ENCODE data around the gene TPSB2. TPM values are rescaled to one million over a fixed set of nuclear protein-coding genes. Genes with fewer than 3 reads are reported as not detected.

The TPSB2 gene
- total RNA-seq, 1 experiment from 2014 or later, result not detected

DNA sequence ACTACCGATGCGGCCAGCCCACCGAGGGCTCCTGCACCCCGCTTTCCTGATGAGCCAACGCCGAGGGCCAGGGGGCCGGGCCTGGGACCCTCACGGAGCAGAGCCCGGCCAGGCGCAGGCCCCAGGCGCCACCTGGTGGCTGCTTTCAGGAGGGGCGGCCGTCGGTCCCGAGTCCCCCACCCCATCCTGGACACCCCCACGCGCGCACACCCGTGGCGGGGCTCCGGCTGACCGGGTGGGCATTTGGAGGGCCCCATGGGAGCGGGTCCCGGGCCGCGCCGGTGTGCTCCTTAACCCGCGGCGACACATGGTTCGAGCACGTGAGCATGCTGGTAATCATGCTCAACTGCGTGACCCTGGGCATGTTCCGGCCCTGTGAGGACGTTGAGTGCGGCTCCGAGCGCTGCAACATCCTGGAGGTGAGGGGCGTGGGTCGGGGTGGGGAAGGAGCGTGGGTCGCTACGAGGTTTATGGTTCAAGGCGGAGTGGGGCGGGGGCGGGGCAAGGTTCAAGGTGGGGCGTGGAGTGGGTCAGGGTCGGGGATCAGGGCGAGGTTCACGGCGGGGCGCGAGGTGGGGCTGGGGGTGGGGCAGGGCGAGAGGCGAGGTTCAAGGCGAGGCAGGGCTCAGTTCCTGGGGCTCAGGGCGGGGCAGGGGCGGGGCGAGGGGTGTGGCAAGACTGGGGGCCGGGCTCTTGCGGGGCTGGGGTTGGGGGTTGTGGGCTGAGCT, 35.2 kb downstream of the TPSB2 start:
- Histone ChIP-seq H3K27ac (no peak overlapping the region), H3K9me3 (ENCODE audit: insufficient read depth, low read depth) (no peaks in the 10 kb centered on the region), H3K27me3 (ENCODE audit: insufficient read depth, low read depth) (0 out of 2 replicates have a peak, but pooled peaks cover 6% of the 10 kb centered on the region), H3K4me2 (no peak overlapping the region), H3K4me3 (no peak overlapping the region), H3K79me2 (ENCODE audit: low read depth) (no peaks in the 10 kb centered on the region), H3K4me1 (replicated peaks; ENCODE audit: insufficient read depth) (no peaks in the 10 kb centered on the region), H3K9me2 (ENCODE audit: insufficient read depth) (no peaks in the 10 kb centered on the region), H3K36me3 (ENCODE audit: low read depth) (no peaks in the 10 kb centered on the region), H4K20me1 (ENCODE audit: insufficient read depth) (0 out of 2 replicates have a peak, but pooled peaks cover 3% of the 10 kb centered on the region), H2AFZ (no peak overlapping the region), H3F3A (ENCODE audit: insufficient read depth, low read depth) (no peaks in the 10 kb centered on the region)
- intact Hi-C loops (cut with micrococcal nuclease; ENCODE audit: unreplicated experiment), result no loop called here
- BruUV-seq (replicated peaks), result no TSS peak
- DNase-seq, result no peak
- POLR2A ChIA-PET (ENCODE audit: unreplicated experiment), result no interaction called here
- TF ChIP-seq EZH2 (IDR thresholded peaks at IDR 0.05; ENCODE audit: low read depth), result no peak
- TF ChIP-seq, protein P1, sequence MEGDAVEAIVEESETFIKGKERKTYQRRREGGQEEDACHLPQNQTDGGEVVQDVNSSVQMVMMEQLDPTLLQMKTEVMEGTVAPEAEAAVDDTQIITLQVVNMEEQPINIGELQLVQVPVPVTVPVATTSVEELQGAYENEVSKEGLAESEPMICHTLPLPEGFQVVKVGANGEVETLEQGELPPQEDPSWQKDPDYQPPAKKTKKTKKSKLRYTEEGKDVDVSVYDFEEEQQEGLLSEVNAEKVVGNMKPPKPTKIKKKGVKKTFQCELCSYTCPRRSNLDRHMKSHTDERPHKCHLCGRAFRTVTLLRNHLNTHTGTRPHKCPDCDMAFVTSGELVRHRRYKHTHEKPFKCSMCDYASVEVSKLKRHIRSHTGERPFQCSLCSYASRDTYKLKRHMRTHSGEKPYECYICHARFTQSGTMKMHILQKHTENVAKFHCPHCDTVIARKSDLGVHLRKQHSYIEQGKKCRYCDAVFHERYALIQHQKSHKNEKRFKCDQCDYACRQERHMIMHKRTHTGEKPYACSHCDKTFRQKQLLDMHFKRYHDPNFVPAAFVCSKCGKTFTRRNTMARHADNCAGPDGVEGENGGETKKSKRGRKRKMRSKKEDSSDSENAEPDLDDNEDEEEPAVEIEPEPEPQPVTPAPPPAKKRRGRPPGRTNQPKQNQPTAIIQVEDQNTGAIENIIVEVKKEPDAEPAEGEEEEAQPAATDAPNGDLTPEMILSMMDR (conservative IDR thresholded peaks at IDR 0.05), result peak; percentile 81
- CTCF ChIA-PET, result no interaction called here

DNA sequence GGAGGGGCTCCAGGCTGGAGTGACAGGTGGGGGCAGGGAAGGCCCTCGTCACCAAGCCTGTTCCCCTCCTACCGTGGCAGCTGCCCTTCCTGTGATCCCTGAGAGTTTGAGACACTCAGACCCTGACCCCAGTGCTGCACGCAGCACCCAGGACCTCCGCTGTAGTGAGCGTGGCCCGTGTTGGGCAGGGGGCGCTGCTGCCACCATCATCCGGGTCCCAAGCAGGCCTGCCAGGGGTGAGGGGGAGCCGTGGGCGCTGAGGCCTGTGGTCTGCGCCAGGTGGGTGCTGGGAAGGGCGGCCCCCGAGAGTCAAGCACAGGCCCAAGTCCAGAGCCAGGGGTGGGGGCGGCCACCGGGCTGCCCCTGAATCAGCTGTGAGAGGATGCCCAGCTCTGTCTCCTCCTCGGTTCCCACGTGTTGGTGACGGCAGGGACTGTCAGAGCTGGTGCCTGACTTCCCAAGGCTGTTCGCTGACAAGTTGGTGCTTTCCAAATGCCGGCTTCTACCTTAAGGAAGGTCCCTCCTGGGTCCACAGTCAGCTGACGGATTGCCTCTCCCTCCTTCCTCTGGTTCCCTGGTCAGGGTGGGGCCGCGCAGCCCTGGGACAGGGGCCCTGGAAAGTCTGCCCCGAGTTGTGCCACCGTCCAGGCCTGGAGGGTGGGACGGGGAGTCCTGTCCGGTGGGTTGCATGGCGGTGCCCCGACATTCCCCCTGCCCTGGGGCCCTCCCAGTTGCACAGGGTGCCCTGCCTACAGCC, 36.0 kb downstream of the TPSB2 start:
- TF ChIP-seq, protein P1 (conservative IDR thresholded peaks at IDR 0.05), result no peak
- no peak for TF ChIP-seq EZH2 (IDR thresholded peaks at IDR 0.05; ENCODE audit: low read depth)
- no peak for DNase-seq
- POLR2A ChIA-PET (ENCODE audit: unreplicated experiment), result no interaction called here
- H3K27ac ChIP-seq, result no peak overlapping the region
- H3K27me3 ChIP-seq (ENCODE audit: insufficient read depth, low read depth), result peaks cover 6% of the 10 kb centered on the region; the same call in 1 of the 2 replicates
- H3K4me3 ChIP-seq, result no peak overlapping the region
- H3K4me1 ChIP-seq (replicated peaks; ENCODE audit: insufficient read depth), result no peaks in the 10 kb centered on the region
- intact Hi-C loops (cut with micrococcal nuclease; ENCODE audit: unreplicated experiment), result no loop called here
- no peaks in the 10 kb centered on the region for H3K36me3 ChIP-seq (ENCODE audit: low read depth)
- H4K20me1 ChIP-seq (ENCODE audit: insufficient read depth), result 0 out of 2 replicates have a peak, but pooled peaks cover 3% of the 10 kb centered on the region
- H3K4me2 ChIP-seq, result no peak overlapping the region
- no peaks in the 10 kb centered on the region for H3K9me2 ChIP-seq (ENCODE audit: insufficient read depth)
- H2AFZ ChIP-seq, result no peak overlapping the region
- H3K9me3 ChIP-seq (ENCODE audit: insufficient read depth, low read depth), result no peaks in the 10 kb centered on the region
- H3K79me2 ChIP-seq (ENCODE audit: low read depth), result no peaks in the 10 kb centered on the region
- H3F3A ChIP-seq (ENCODE audit: insufficient read depth, low read depth), result no peaks in the 10 kb centered on the region
- no TSS peak for BruUV-seq (replicated peaks)
- CTCF ChIA-PET, result no interaction called here

DNA sequence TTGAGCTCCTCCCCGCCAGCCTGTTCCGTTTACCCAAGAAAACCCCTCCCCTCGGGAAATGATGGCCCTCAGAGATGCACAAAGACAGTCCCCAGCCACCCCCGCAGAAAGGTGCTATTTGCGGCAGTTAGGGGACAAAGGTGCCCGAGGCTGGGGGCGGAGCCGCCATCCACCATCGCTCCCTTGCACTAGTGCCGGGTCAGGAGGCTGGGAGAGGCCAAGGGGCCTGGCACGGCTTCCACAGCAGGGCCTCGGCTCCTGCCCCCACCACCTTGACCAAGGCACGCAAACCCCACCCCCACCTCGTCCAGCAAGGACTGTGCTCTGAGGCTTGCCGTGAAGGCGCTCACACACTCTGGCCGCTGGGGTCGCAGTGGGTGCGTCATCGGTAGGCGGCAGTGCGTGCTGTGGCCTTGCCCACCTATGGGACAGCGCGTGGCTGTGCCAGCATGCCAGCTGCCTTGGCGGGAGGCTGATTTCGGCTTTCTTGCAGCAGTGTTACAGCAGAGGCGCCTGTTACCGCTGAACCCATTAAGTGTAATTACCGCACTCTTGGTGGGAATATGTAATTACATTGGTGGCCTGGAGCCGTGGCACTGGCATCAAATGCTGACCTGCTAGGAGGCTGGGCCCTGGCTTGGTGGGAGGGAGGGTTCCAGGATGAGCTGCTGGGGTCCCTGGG, 36.7 kb downstream of the TPSB2 start:
- no peak for DNase-seq
- BruUV-seq (replicated peaks), result no TSS peak
- intact Hi-C loops (cut with micrococcal nuclease; ENCODE audit: unreplicated experiment), result no loop called here
- TF ChIP-seq EZH2 (IDR thresholded peaks at IDR 0.05; ENCODE audit: low read depth), result no peak
- TF ChIP-seq, protein P1 (conservative IDR thresholded peaks at IDR 0.05), result no peak
- 0 out of 2 replicates have a peak, but pooled peaks cover 7% of the 10 kb centered on the region for H4K20me1 ChIP-seq (ENCODE audit: insufficient read depth)
- no peaks in the 10 kb centered on the region for H3K4me1 ChIP-seq (replicated peaks; ENCODE audit: insufficient read depth)
- H3K9me3 ChIP-seq (ENCODE audit: insufficient read depth, low read depth), result no peaks in the 10 kb centered on the region
- ChIA-PET POLR2A (ENCODE audit: unreplicated experiment) (no interaction called here), CTCF (no interaction called here)
- H3K27me3 ChIP-seq (ENCODE audit: insufficient read depth, low read depth), result peaks cover 13% of the 10 kb centered on the region; the same call in 1 of the 2 replicates
- H3K27ac ChIP-seq, result no peak overlapping the region
- H3F3A ChIP-seq (ENCODE audit: insufficient read depth, low read depth), result no peaks in the 10 kb centered on the region
- H2AFZ ChIP-seq, result no peak overlapping the region
- H3K4me2 ChIP-seq, result no peak overlapping the region
- H3K4me3 ChIP-seq, result no peak overlapping the region
- H3K79me2 ChIP-seq (ENCODE audit: low read depth), result no peaks in the 10 kb centered on the region
- no peaks in the 10 kb centered on the region for H3K36me3 ChIP-seq (ENCODE audit: low read depth)
- H3K9me2 ChIP-seq (ENCODE audit: insufficient read depth), result no peaks in the 10 kb centered on the region
